Stimulated activated CD4-positive, alpha-beta T cell treated with anti-CD3 and anti-CD28 coated beads, Interleukin-2, amount 100 ng/mL, for 4 hours (primary cell): ENCODE results near the gene SPEF2.

ENCODE experiments used
- DNase-seq: peaks from one replicate; pipeline ENCODE4 v3.0.0-alpha.2; 2020; ENCODE audit warnings: low read depth

Gene SPEF2, protein sequence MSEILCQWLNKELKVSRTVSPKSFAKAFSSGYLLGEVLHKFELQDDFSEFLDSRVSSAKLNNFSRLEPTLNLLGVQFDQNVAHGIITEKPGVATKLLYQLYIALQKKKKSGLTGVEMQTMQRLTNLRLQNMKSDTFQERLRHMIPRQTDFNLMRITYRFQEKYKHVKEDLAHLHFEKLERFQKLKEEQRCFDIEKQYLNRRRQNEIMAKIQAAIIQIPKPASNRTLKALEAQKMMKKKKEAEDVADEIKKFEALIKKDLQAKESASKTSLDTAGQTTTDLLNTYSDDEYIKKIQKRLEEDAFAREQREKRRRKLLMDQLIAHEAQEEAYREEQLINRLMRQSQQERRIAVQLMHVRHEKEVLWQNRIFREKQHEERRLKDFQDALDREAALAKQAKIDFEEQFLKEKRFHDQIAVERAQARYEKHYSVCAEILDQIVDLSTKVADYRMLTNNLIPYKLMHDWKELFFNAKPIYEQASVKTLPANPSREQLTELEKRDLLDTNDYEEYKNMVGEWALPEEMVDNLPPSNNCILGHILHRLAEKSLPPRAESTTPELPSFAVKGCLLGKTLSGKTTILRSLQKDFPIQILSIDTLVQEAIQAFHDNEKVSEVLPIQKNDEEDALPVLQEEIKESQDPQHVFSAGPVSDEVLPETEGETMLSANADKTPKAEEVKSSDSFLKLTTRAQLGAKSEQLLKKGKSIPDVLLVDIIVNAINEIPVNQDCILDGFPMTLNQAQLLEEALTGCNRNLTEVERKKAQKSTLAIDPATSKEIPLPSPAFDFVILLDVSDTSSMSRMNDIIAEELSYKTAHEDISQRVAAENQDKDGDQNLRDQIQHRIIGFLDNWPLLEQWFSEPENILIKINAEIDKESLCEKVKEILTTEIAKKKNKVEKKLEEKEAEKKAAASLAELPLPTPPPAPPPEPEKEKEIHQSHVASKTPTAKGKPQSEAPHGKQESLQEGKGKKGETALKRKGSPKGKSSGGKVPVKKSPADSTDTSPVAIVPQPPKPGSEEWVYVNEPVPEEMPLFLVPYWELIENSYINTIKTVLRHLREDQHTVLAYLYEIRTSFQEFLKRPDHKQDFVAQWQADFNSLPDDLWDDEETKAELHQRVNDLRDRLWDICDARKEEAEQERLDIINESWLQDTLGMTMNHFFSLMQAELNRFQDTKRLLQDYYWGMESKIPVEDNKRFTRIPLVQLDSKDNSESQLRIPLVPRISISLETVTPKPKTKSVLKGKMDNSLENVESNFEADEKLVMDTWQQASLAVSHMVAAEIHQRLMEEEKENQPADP (N-terminal part only)

DNA sequence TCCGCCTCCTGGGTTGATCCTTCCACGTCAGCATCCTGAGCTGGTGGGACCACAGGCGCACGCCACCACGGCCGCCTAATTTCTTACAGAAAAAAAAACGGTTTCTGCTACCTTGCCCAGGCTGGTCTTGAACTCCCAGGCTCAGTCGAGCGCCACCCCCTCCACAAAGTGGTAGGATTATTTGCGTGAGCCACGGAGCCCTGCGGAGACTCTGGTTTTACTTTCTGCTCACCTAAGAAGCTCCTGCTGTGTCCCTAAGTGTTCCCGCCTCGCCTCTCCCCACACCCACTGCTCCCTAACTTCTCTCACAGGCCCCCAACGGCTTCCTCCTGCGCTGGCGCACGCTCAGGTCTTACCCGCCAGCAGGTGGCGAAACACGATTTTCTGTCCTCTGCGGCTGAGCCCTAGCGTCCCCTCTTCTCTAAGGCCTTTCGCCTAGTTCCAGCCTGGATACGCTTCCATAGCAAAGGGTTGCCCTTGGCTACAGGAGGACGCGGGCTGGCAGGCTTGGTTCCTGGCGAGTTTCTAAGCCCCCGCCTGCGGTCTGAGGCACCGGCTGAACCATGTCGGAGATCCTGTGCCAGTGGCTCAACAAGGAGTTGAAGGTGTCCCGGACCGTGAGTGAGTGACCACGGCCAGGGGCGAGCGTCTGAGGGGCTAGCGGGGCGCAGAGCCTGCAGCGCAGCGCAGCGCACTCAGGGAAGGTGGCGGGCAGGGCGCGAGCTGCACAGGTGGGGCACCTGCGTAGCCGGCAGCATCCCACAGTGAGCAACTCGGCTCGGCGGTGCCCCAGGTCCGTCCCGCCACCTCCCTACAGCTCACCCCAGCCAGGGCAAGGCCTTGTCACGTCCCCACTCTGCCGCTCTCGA lies at the start of gene SPEF2:
Gene SPEF2 (plus strand): TSS at position 429 of the 869 bp plus-strand sequence. CDS start 135 bp downstream, at position 564.
- DNase-seq = peak; percentile 65

DNA sequence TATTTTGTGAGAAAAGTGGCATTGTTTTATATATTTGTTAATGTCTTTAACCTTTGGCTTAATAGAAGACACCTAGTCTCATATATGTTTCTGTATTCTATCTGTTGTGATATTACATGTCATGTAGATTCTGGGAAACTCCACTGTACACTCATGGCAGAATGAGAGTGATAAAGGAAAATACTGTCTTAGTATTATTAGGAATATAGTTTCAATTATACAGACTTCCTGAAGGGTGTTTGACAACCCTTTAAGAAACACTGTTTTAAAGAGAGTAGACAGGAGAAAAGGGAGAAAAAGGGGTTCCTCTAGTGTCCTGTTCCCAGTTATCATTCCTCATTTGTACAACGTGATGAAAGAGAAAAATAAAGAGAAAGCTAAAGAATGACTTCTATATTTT lies 42.1 kb upstream of the SPEF2 start:
- DNase-seq = no peak

DNA sequence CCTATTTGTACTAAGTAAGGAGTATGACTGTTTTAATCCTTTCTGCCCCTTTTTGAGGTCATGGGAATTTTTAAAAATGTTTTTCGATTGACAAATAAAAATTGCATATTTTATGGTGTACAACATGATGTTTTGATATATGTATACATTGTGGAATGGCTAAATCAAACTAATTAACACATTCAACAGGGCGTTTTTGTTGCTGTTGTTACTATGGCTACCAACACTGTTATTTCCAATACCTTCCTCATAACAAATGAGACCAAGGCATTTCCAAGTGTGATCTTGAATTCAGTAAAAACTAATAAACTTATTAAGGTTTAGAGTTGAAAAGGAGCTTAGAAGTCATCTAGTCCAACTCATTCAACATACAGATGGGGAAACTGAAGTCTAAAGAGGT lies 30.2 kb upstream of the SPEF2 start:
- no peak for DNase-seq

DNA sequence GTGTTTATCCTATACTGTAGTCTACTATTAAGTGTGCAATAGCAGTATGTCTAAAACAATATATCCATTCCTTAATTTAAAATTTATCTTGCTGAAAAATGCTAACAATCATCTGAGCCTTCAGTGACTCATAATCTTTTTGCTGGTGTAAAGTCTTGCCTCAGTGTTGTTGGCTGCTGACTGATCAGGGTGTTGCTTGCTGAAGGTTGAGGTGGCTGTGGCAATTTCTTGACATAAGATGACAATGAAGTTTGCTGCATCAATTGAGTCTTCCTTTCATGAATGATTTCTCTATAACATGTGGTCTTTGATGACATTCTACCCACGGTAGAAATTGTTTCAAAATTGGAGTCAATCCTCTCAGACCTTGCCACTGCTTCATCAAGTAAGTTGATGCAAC lies 24.3 kb upstream of the SPEF2 start:
- no peak for DNase-seq

DNA sequence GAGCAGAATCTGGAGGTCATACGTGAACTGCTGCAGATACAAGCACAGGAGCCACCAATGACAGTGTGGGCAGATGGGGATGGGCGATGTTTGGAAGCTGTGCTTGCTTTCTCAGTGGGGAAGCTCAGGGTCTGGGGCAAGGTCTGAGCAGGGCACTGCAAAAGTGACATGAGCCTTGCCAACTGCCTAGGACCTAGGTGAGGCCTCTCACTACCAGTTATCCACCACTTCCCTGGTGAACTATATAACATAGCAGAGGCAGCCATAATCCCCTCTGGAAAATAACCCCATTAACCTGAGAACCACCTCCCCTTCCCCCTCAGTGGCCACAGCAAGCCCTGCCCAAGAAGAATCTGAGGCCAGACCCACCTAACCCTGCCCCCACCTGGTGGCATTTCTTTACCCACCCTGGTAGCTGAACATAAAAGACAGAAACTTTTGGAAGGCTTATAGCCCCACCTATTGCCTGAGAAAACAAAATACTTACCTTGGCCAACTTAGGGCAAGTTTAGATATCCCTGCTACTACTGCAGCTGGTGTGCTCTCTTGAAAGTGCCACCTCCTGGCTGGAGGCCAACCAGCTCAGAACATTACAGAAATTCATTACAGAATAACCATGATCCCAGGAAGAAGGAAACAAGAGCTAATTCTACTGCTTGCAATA lies 18.8 kb upstream of the SPEF2 start:
- DNase-seq = no peak

DNA sequence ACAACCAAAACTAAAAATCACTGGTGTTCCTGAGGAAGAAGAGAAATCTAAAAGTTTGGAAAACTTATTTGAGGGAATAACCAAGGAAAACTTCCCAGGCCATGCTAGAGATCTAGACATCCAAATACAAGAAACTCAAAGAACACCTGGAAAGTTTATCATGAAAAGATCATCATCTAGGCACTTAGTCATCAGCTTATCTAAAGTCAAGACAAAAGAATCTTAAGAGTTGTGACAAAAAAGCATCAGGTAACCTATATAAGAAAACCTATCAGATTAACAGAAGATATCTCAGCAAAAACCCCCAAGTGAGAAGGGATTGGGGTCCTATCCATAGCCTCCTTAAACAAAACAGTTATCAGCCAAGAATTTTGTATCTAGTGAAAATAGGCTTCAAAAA lies 17.1 kb upstream of the SPEF2 start:
- no peak for DNase-seq

DNA sequence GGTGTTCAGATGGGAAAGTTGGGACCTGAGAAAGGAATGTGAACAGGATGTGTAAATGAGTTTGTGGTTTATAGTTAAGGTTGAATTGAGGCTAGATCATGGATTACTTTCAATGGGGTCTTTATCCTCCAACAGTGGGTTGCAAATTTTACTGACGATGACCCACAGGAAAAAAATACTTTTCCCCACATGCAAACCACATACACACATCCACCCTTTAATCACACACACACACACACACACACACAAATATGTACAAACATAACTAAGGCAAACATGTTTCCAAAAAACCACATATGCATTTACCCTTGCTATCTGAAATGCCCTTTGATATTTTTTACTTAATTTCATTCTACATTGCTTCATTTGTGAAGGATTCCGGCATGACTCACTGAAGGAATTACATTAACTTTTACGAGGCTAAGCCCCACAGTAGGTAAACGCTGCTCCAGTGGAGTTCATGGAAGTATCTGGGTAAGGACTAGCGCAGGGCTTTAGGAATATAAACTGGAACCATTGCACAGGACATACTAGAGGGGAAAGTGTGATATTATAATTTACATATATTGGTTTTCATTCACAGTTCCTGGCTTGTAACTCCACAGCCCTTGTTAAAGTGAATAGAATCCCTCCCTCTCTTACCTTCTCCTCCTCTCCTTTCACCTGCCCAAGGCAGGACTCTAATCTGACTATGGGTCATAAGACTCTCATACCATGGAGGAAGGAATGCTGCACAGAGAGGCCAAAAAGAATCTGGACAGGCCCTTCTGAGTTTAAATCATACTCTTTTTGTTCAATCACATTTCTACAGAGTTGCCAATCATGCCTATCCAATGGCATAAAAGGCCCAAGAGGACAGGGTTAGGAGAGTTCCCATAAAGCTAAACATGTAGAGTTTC lies 8.5 kb upstream of the SPEF2 start:
- no peak for DNase-seq

DNA sequence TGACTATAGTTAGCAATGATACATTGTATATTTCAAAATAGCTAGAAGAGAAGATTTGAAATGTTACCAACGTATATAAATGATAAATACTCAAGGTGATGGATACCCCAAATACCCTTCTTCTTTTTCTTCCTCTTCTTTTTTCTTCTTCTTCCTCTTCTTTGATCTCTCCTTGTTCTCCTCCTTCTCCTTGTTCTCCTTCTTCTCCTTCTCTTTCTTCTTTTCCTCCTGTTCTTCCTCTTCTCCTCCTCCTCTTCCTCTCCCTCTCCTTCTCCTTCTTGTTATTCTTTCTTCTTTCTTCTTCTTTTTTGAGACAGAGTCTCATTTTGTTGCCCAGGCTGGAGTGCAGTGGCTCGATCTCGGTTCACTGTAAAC lies 616 bp upstream of the SPEF2 start:
- no peak for DNase-seq

DNA sequence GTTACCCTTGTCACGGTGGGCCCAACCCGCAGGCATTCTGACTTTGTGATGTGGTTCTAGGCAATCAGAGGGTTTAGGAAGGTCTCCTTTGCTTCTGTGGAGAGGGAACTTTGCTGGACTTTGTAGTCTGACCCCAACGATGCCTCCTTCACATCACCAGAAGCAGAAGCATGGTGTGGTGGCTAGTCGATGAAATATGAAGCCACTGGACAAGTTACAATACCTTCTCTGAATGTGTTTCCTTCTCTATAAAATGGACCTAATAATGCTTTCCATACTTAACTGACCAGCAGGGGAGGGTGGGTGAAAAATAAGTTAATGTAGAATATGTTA lies 607 bp downstream of the SPEF2 start:
- DNase-seq = no peak

DNA sequence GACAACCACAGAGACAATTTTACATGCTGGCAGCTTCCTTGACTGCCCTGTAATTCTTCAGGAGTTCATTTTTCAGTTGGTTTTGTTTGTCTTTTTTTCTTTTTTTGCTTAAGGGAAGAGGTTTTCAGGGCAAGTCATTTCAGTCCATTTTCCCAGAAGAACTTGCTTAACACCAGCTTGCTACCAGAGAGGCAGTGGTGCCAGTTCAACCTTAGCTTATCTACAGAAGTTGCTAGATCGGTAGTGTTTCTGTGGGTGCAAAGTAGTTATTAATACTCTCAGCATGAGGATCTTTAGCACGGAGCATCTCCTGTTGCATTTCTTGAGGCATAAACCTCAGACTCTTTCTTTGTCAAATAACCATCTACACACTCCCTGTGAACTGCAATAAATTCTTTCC lies 1.1 kb downstream of the SPEF2 start:
- no peak for DNase-seq

DNA sequence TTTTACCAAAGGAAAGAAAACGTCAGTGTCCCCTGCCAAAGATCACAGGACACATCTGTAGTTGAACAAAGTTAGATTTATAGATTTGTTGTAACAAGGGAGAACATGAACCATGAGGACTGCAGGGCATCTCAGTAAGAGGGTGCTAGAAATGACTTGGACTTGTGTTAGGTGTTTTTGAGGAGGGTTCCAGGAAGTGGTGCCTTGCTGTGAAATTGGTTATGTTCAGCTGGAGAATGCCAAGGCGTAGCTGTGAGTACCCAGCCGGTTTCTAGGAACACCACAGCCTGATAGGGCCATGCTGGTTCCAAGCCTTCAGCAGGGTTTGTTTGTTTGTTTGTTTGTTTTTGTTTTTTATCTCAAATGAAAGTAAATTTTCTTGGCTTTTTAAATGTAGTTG lies 5.3 kb downstream of the SPEF2 start:
- DNase-seq = no peak

DNA sequence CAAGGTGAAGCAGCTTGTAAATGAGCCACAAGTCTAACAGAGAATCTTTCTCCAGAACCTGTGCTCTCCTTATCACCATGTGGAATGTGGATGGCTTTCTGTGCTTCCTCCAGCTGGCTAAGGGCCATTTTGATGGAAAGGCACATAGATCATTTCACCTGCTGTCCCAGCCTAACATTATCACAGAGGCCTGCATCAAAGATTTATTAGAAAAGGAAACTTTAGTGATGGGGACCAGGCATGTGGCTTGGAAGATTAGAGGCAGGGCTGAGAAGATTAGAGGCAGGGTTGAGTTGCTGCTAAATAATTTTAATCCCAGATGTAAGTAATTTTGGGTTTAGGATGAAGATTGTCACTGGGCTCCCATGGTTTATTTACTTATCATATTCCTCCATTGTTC lies 6.3 kb downstream of the SPEF2 start:
- DNase-seq = no peak

DNA sequence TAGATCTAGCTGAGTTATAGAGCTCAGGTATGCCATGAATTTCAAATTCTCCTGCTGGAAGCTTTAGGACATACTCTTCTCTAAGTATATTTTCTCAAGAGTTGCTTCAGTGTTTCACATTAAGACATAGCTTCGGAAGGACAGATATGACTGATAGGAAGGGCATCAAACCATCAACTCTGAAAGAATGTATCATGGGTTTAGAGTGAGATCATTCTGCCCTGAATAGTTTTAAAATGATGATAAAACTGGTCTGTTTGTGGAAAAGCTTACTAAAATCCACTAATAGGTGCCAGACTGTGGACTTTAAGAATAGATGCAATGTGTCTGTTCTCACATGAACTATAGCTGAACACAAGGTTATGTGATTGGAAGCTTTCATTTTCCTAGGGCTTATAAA lies 8.4 kb downstream of the SPEF2 start:
- no peak for DNase-seq

DNA sequence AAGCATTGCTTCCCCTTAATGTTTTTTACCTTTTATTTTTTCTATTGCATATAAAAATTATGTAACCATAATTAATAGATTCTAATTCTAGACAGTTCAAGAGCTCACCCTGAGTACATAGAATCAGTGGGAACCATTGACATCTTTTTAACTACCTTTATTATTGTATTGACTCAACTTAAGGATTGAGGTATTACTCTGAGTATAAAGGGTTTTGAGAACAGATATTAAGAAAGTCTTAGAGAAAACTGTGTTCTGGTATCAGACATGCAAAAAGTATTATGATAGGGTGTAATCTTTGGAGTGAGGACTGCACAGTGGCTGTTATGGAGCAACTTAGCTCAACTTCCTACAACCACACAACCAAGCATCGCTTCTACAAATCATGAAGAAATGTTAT lies 8.9 kb downstream of the SPEF2 start:
- no peak for DNase-seq

DNA sequence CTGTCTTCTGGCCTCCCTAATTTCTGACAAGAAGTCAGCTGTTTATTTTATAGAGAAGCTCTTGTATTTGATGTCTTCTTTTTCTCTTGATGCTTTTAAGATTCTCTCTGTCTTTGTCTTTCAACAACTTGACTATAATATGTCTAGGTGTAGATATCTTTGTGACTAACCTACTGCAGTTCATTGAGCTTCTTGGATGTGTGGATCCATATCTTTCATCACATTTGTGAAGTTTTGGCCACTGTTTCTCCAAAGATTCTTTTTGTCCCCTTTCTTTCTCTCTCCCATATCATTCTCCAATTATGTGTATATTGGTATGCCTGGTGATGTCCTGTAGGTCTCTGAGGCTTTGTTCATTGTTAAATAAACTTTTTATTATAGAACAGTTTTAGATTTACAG lies 16.7 kb downstream of the SPEF2 start:
- no peak for DNase-seq

DNA sequence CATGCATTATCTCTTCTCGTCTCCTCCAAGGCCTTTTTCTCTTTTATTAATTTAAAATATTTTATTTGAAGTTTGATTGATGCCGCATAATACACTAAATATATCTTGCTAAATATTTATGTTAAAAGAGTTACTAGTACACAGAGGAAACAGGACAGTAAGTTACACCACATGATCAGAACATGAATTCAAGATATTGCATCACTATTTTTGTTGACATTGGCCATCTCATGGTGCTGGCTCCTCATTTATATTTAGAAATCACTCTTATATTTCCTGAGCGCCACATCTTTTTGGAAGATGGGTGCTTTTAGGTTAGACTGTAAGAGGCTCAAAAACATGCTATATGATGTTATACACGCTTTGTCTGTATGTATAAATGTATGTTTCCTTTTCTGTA lies 23.0 kb downstream of the SPEF2 start:
- no peak for DNase-seq

DNA sequence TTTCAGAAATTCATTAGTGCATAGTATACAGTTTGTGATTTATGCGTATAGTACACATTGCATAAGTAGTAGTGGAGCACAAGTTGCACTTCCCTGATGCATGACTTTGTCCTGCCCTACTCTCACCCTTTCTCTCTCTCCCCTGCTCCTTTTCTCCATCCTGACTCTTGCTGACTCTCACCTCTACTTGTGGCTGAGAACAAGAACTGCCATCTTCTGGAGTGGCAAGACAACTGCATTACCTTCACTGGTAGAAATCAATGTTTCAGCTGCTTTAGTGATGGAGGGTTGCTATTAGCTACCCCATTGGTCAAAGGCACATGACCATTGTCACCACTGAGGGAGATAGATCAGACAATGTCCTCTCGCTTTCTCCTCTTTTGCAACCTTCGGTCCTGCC lies 26.9 kb downstream of the SPEF2 start:
- no peak for DNase-seq

DNA sequence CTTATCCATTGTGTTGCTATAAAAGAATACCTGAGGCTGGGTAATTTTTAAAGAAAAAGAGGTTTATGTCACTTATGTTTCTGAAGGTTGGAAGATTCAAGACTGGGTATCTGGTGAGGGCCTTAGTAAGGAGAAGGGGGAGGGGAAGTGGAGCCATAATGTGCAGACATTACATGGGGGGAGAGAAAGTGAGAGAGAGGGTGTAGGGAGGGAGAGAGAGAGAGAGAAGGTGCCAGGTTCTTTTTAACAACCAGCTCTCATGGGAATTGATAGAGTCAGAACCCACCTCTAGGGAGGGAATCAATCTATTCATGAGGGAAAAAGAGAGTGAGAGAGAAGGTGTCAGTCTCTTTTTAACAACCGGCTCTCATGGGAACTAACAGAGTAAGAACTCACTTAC lies 29.5 kb downstream of the SPEF2 start:
- DNase-seq = no peak

DNA sequence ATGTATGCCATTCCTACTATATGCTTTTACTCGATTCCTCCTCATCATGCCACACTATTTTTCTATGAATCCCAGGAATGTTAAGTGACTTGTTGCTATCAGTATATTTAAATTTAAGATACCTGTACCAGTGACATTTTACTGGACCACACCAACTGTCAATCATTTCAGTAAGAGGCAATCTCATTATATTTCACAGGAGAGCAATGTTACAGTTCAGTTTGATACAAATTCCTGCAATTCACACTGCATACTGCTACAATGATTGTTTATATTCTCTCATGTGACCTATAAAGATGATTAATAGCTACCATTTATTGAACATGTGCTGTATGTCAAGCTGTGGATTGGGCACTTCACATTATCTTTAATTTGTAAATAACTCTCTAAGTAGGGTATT lies 30.0 kb downstream of the SPEF2 start:
- DNase-seq = no peak
